Activated CD8-positive, alpha-beta memory T cell treated with anti-CD3 and anti-CD28 coated beads for 4 hours (primary cell): Measurements from ENCODE around the gene SMIM17.
"Not testable (repeated sequence)": the region's sequence is repeated elsewhere in the genome, so short reads cannot be mapped to it uniquely, and the experiment has no call there.

Source experiments
- DNase-seq, 2 donors: peaks; one replicate each; pipeline ENCODE4 v3.0.0-alpha.2; 2020; ENCODE audit warnings: low read depth in 2 of 2

SMIM17 gene

GRCh38 chr19:56660381-56661107, 17.6 kb downstream of the SMIM17 start:
- DNase-seq = no peak

GRCh38 chr19:56661248-56661647, 18.3 kb downstream of the SMIM17 start:
- no peak for DNase-seq

- no peak for DNase-seq
Observed at GRCh38 chr19:56663931-56664500, 21.1 kb downstream of the SMIM17 start.

- DNase-seq = no peak
Observed at GRCh38 chr19:56664511-56664910, 21.6 kb downstream of the SMIM17 start.

GRCh38 chr19:56667311-56667870, 24.4 kb downstream of the SMIM17 start:
- DNase-seq = no peak

GRCh38 chr19:56668676-56669075, 25.7 kb downstream of the SMIM17 start:
- DNase-seq = no peak

- no peak for DNase-seq
Observed at GRCh38 chr19:56670401-56670960, 27.5 kb downstream of the SMIM17 start.

- DNase-seq = no peak
Observed at GRCh38 chr19:56670961-56671612, 28.1 kb downstream of the SMIM17 start.

GRCh38 chr19:56671613-56671994, 28.6 kb downstream of the SMIM17 start, which contains the start of gene ZNF835:
Gene ZNF835 (minus strand): TSS chr19:56671757. CDS start chr19:56665198, 6,559 bp downstream.
- DNase-seq = peak; percentile 57 to 70

- DNase-seq = not testable (repeated sequence)
Observed at GRCh38 chr19:56672610-56673009, 29.7 kb downstream of the SMIM17 start.

- DNase-seq = no peak
Observed at GRCh38 chr19:56678205-56678604, 35.2 kb downstream of the SMIM17 start.

GRCh38 chr19:56681702-56682101, 38.7 kb downstream of the SMIM17 start:
- DNase-seq = no peak

GRCh38 chr19:56683116-56683515, 40.2 kb downstream of the SMIM17 start:
- DNase-seq = no peak

- DNase-seq = no peak
Observed at GRCh38 chr19:56687031-56687430, 44.1 kb downstream of the SMIM17 start.

GRCh38 chr19:56689198-56689597, 46.2 kb downstream of the SMIM17 start:
- DNase-seq = no peak

- no peak for DNase-seq
Observed at GRCh38 chr19:56690670-56691069, 47.7 kb downstream of the SMIM17 start.

- no peak for DNase-seq
Observed at GRCh38 chr19:56692206-56692895, 49.4 kb downstream of the SMIM17 start.

GRCh38 chr19:56699552-56699951, 56.6 kb downstream of the SMIM17 start:
- DNase-seq = no peak

- no peak for DNase-seq
Observed at GRCh38 chr19:56701895-56702294, 58.9 kb downstream of the SMIM17 start.

GRCh38 chr19:56705939-56706338, 63.0 kb downstream of the SMIM17 start:
- no peak for DNase-seq
